DOHH2 (cell line): Measurements from ENCODE around the gene ZDHHC1.

Experiments
- EZH2phosphoT487 ChIP-seq: fragments of 200-600 bp; sonication (generic); IDR thresholded peaks from 2 replicates; pipeline ENCODE4 v1.6.1; 2017; ENCODE audit warnings: borderline replicate concordance, mild to moderate bottlenecking, antibody characterized with exemption, low read length, moderate library complexity, mixed read lengths
- TF ChIP-seq, protein P1 (sequence below): fragments of 200-600 bp; sonication (generic); IDR thresholded peaks from one replicate; pipeline ENCODE4 v1.5.1; 2014; ENCODE audit warnings: antibody characterized with exemption, mild to moderate bottlenecking, low read depth, low read length; ENCODE audit not compliant: poor library complexity, severe bottlenecking

GRCh38 chr16:67426022-67426421 lies 9.7 kb upstream of the ZDHHC1 start:
- TF ChIP-seq, protein P1, sequence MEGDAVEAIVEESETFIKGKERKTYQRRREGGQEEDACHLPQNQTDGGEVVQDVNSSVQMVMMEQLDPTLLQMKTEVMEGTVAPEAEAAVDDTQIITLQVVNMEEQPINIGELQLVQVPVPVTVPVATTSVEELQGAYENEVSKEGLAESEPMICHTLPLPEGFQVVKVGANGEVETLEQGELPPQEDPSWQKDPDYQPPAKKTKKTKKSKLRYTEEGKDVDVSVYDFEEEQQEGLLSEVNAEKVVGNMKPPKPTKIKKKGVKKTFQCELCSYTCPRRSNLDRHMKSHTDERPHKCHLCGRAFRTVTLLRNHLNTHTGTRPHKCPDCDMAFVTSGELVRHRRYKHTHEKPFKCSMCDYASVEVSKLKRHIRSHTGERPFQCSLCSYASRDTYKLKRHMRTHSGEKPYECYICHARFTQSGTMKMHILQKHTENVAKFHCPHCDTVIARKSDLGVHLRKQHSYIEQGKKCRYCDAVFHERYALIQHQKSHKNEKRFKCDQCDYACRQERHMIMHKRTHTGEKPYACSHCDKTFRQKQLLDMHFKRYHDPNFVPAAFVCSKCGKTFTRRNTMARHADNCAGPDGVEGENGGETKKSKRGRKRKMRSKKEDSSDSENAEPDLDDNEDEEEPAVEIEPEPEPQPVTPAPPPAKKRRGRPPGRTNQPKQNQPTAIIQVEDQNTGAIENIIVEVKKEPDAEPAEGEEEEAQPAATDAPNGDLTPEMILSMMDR = no peak
- no peak for TF ChIP-seq EZH2phosphoT487
